HepG2 (cell line): ENCODE data around the gene MACROD2. TPM values are rescaled to one million over a fixed set of nuclear protein-coding genes. Genes with fewer than 3 reads are reported as not detected.

Experiments used
- ATAC-seq: fragments of 200-7000 bp; cut with Tn5 transposase; 3 replicates; pipeline ENCODE4 v1.9.1; 2020; ENCODE audit warnings: mild to moderate bottlenecking, moderate library complexity
- BruUV-seq: library from RNA; stranded (reverse); fragments of 400-500 nt; replicated peaks from 2 replicates; lab custom pipeline; 2021; lab: Mats Ljungman, UMichigan
- CTCF ChIA-PET: fragments of 300-600 bp; formaldehyde crosslinking; extraction: SDS; loops from one replicate; lab custom pipeline; 2021; ENCODE audit warnings: low total read pairs, inconsistent platforms, low intra/inter-chr PET ratio; lab: Yijun Ruan, JAX
- POLR2A ChIA-PET: fragments of 350-600 bp; sonication (Branson Sonifier 250); formaldehyde crosslinking; loops from one replicate; lab custom pipeline; 2020; ENCODE audit warnings: antibody characterized with exemption, inconsistent platforms; lab: Yijun Ruan, JAX
- DNase-seq: peaks from one replicate; pipeline ENCODE4 v3.0.0-alpha.2; 2015; ENCODE audit warnings: low spot score
- FAIRE-seq: peaks from 3 replicates; lab custom pipeline; 2011; peaks lifted over from hg19 to GRCh38; lab: Jason Lieb, UNC
- H2AFZ ChIP-seq: one replicate; pipeline ENCODE4 v1.6.1; 2011; ENCODE audit warnings: low read length, inconsistent platforms
- H3K27ac ChIP-seq: fragments of 300-600 bp; 3 replicates; pipeline ENCODE4 v1.8.0; 2011; ENCODE audit warnings: mixed run types, mild to moderate bottlenecking, mixed read lengths, low read length, inconsistent platforms; ENCODE audit not compliant: insufficient read depth; ENCODE audit errors: extremely low read length
- H3K27me3 ChIP-seq, 2 experiments: fragments of 200-600 bp in 1 of 2; 2 replicates in 1 of 2; 3 replicates in 1 of 2; pipeline versions ENCODE4 v1.6.0 to v1.8.0; 2011; ENCODE audit warnings: low read length in 2 of 2, mild to moderate bottlenecking in 2 of 2, moderate library complexity in 2 of 2, inconsistent platforms in 1 of 2; ENCODE audit not compliant: insufficient read depth in 2 of 2, control insufficient read depth in 1 of 2
- H3K36me3 ChIP-seq, 2 experiments: fragments of 200-600 bp in 1 of 2; replicated peaks in 1 of 2; 2 replicates in 1 of 2; 3 replicates in 1 of 2; pipeline versions ENCODE4 v1.5.1 to v1.8.0; 2011; ENCODE audit warnings: low read length in 2 of 2, inconsistent platforms in 1 of 2; ENCODE audit not compliant: insufficient read depth in 2 of 2, control insufficient read depth in 1 of 2
- H3K4me1 ChIP-seq: 2 replicates; pipeline ENCODE4 v1.5.1; 2012; ENCODE audit warnings: low read length, inconsistent platforms; ENCODE audit not compliant: insufficient read depth
- H3K4me2 ChIP-seq: 2 replicates; pipeline ENCODE4 v1.6.0; 2011; ENCODE audit warnings: low read depth, low read length, inconsistent platforms
- H3K4me3 ChIP-seq, 3 experiments: fragments of 200-600 bp in 1 of 3; sonication (generic), shearing (Covaris generic) in 1 of 3; replicated peaks in 1 of 3; 2 replicates each; pipeline ENCODE4 v1.5.1; 2011 to 2016; ENCODE audit warnings: low read length in 3 of 3, inconsistent platforms in 2 of 3, low read depth in 2 of 3, mild to moderate bottlenecking in 2 of 3, control low read depth in 1 of 3, mixed read lengths in 1 of 3; ENCODE audit not compliant: insufficient read depth in 1 of 3
- H3K79me2 ChIP-seq: one replicate; pipeline ENCODE4 v1.6.1; 2011; ENCODE audit warnings: low read length, inconsistent platforms; ENCODE audit not compliant: insufficient read depth
- H3K9ac ChIP-seq: 2 replicates; pipeline ENCODE4 v1.6.0; 2011; ENCODE audit warnings: mild to moderate bottlenecking, low read depth, low read length, inconsistent platforms; ENCODE audit not compliant: insufficient read depth
- H3K9me3 ChIP-seq: 2 replicates; pipeline ENCODE4 v1.5.1; 2012; ENCODE audit warnings: mild to moderate bottlenecking, low read length
- H4K20me1 ChIP-seq: 2 replicates; pipeline ENCODE4 v1.6.0; 2011; ENCODE audit warnings: inconsistent platforms, mild to moderate bottlenecking, low read length, moderate library complexity; ENCODE audit not compliant: insufficient read depth
- CAMTA2 ChIP-seq: sonication (generic); formaldehyde crosslinking; IDR thresholded peaks from 2 replicates; pipeline ENCODE4 v1.4.0; 2020; ENCODE audit warnings: mild to moderate bottlenecking, missing genetic modification reagents, borderline replicate concordance
- CREB1 ChIP-seq, 2 experiments: fragments of 450-650 bp in 1 of 2; IDR thresholded peaks; 2 replicates each; pipeline ENCODE4 v1.6.1; 2016 to 2017; ENCODE audit warnings: control low read depth in 1 of 2, mild to moderate bottlenecking in 1 of 2, missing compliant biosample characterization in 1 of 2, missing genetic modification characterization in 1 of 2
- DR1 ChIP-seq: sonication (generic); formaldehyde crosslinking; IDR thresholded peaks from 2 replicates; pipeline ENCODE4 v1.8.0; 2021; ENCODE audit warnings: mild to moderate bottlenecking, missing genetic modification reagents, inconsistent platforms
- E2F1 ChIP-seq: sonication (generic); formaldehyde crosslinking; IDR thresholded peaks from 2 replicates; pipeline ENCODE4 v1.5.0; 2020; ENCODE audit warnings: missing genetic modification reagents
- FOXJ3 ChIP-seq: sonication (generic); formaldehyde crosslinking; IDR thresholded peaks from 2 replicates; pipeline ENCODE4 v1.4.0; 2020; ENCODE audit warnings: missing genetic modification reagents, mild to moderate bottlenecking, borderline replicate concordance
- ISX ChIP-seq: sonication (generic); formaldehyde crosslinking; conservative IDR thresholded peaks from 2 replicates; pipeline ENCODE4 v1.5.0; 2020; ENCODE audit warnings: missing genetic modification reagents
- PPARG ChIP-seq: conservative IDR thresholded peaks from 2 replicates; pipeline ENCODE4 v1.6.1; 2016; ENCODE audit warnings: missing biosample characterization, missing genetic modification reagents
- PRPF4 ChIP-seq: fragments of 200-400 bp; formaldehyde crosslinking; IDR thresholded peaks from 2 replicates; pipeline ENCODE4 v1.6.1; 2016; ENCODE audit warnings: low read length, low read depth; ENCODE audit not compliant: poor library complexity, severe bottlenecking
- SALL1 ChIP-seq: sonication (generic); formaldehyde crosslinking; IDR thresholded peaks from 2 replicates; pipeline ENCODE4 v1.8.0; 2022; ENCODE audit warnings: mild to moderate bottlenecking, missing genetic modification reagents
- SPEN ChIP-seq: sonication (generic); formaldehyde crosslinking; IDR thresholded peaks from 2 replicates; pipeline ENCODE4 v1.5.1; 2020; ENCODE audit warnings: low read depth, mild to moderate bottlenecking, missing genetic modification reagents
- TMF1 ChIP-seq: sonication (generic); formaldehyde crosslinking; IDR thresholded peaks from 2 replicates; pipeline ENCODE4 v1.8.1; 2022; ENCODE audit warnings: low read depth, missing genetic modification reagents
- ZFX ChIP-seq: sonication (generic); formaldehyde crosslinking; IDR thresholded peaks from 2 replicates; pipeline ENCODE4 v1.4.0; 2020; ENCODE audit warnings: mild to moderate bottlenecking, low read depth, missing genetic modification reagents, moderate library complexity
- ZNF230 ChIP-seq: sonication (generic); formaldehyde crosslinking; IDR thresholded peaks from 2 replicates; pipeline ENCODE4 v1.4.0; 2020; ENCODE audit warnings: mild to moderate bottlenecking, missing genetic modification reagents
- ZNF451 ChIP-seq: sonication (generic); formaldehyde crosslinking; IDR thresholded peaks from 2 replicates; pipeline ENCODE4 v1.5.0; 2020; ENCODE audit warnings: mild to moderate bottlenecking, missing genetic modification reagents
- ZNF503 ChIP-seq: sonication (generic); formaldehyde crosslinking; IDR thresholded peaks from 2 replicates; pipeline ENCODE4 v1.4.0; 2020; ENCODE audit warnings: missing genetic modification reagents
- ZNF781 ChIP-seq: sonication (generic); formaldehyde crosslinking; IDR thresholded peaks from 2 replicates; pipeline ENCODE4 v1.5.1; 2020; ENCODE audit warnings: borderline replicate concordance, mild to moderate bottlenecking, missing genetic modification reagents; ENCODE audit errors: not compliant biosample characterization
- WGBS: methylation state at CpG from one replicate; pipeline ENCODE4 v1.1.6; 2017; ENCODE audit warnings: low lambda C conversion rate; 5-methylcytosine and 5-hydroxymethylcytosine counted together
- in situ Hi-C: cut with HindIII; loops from 2 replicates; pipeline ENCODE4 v1.10.0; 2017; ENCODE audit warnings: low pct_unique_long_range_greater_than_20kb; ENCODE audit not compliant: extremely low pct_ligation_motif_present
- intact Hi-C: fragments of 100-400 bp; cut with micrococcal nuclease; formaldehyde crosslinking; loops from one replicate; pipeline ENCODE4 v1.10.0; 2022; ENCODE audit not compliant: unreplicated experiment
- polyA plus RNA-seq, 8 experiments: library from polyadenylated mRNA; depleted of rRNA in 3 of 8; stranded (reverse) in 7 of 8; unstranded in 1 of 8; fragments of >200 nt; fragmentation: Illumina TruSeq in 4 of 8; extraction: Trizol in 4 of 8; gene quantifications; 2 replicates each; pipeline versions ENCODE4 v1.2.1 to v1.2.3, GENCODE V29; 2011 to 2016; ENCODE audit warnings: low read depth in 4 of 8, missing spikeins in 1 of 8, mixed read lengths in 1 of 8; ENCODE audit not compliant: insufficient read depth in 1 of 8
- total RNA-seq, 5 experiments: library from RNA; depleted of rRNA; stranded (reverse); fragments of >200 nt; fragmentation: Illumina TruSeq; extraction: Trizol; gene quantifications; 2 replicates each; pipeline ENCODE4 v1.2.3, GENCODE V29; 2016; ENCODE audit warnings: low read depth in 1 of 5

The MACROD2 gene
- total and polyA plus RNA-seq, 2 of the 13 experiments (the other 11 are each of a cell fraction or from before 2014, with no cell fraction given): 0.13 to 0.51 TPM

- TF ChIP-seq E2F1 (CRISPR knock-in tag) (no peak), PPARG (CRISPR knock-in tag) (no peak)
These were observed 454.9 kb downstream of the MACROD2 start (continued) for GRCh38 chr20:14450256-14450655.

- intact Hi-C loops: no loop called here
- Histone ChIP-seq H3K4me1 (no peaks in the 10 kb centered on the region), H3K36me3 (no peaks in the 10 kb centered on the region), H3K9me3 (no peaks in the 10 kb centered on the region), H2AFZ (no peak overlapping the region), H4K20me1 (no peaks in the 10 kb centered on the region), H3K4me2 (no peak overlapping the region), H3K9ac (no peak overlapping the region), H3K4me3 (no peak overlapping the region), H3K27me3 (no peaks in the 10 kb centered on the region), H3K27ac (no peak overlapping the region), H3K79me2 (no peaks in the 10 kb centered on the region)
- no TSS peak for BruUV-seq
- in situ Hi-C loops: no loop called here
- TF ChIP-seq ZNF230 (CRISPR knock-in tag) (no peak), PRPF4 (no peak), CREB1 (IDR thresholded peaks at IDR 0.05) (no peak), CREB1 (CRISPR knock-in tag; IDR thresholded peaks at IDR 0.05) (no peak), DR1 (no peak)
- FAIRE-seq (no peak), ATAC-seq (no peak), DNase-seq (no peak)
- 71% methylated on average over 4 of the region's 4 CpGs for WGBS
- ChIA-PET CTCF (no interaction called here), POLR2A (no interaction called here)
These were observed 456.1 kb downstream of the MACROD2 start for GRCh38 chr20:14451458-14451857.

DNA sequence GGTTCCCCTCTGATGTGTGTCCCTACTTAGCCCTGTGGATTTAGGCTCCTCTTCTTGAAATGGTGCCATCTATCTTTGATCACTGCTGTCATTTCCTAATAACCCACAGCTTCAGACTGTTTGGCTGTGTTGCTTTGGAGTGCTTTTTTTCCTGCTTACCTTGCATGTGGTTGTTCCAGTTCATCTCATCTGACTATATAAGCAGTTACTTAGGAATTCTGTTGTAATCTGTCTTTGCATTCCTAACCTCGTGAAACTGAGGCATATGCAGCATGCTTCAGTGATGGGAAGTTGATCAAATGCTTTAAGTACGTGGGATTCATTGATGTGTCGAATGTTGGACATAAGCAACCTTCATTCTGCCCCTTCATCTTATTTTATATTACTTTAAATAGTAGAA lies 457.9 kb downstream of the MACROD2 start:
- no peaks in the 10 kb centered on the region for H3K4me1 ChIP-seq
- H4K20me1 ChIP-seq: no peaks in the 10 kb centered on the region
- 2% methylated on average over 3 of the region's 3 CpGs for WGBS
- BruUV-seq: no TSS peak
- no peaks in the 10 kb centered on the region for H3K9me3 ChIP-seq
- no peaks in the 10 kb centered on the region for H3K36me3 ChIP-seq
- no peak overlapping the region for H3K4me2 ChIP-seq
- H3K27me3 ChIP-seq: no peaks in the 10 kb centered on the region
- no peak for ATAC-seq
- no peak overlapping the region for H3K27ac ChIP-seq
- FAIRE-seq: no peak
- H3K9ac ChIP-seq: no peak overlapping the region
- intact Hi-C loops: no loop called here
- in situ Hi-C loops: no loop called here
- ChIA-PET CTCF (no interaction called here), POLR2A (no interaction called here)
- no peaks in the 10 kb centered on the region for H3K79me2 ChIP-seq
- DNase-seq: no peak
- H2AFZ ChIP-seq: no peak overlapping the region
- H3K4me3 ChIP-seq: no peak overlapping the region
- TF ChIP-seq SPEN (CRISPR knock-in tag) (no peak), ZFX (CRISPR knock-in tag) (no peak), TMF1 (no peak), ISX (CRISPR knock-in tag) (no peak), ZNF503 (CRISPR knock-in tag) (no peak), CAMTA2 (CRISPR knock-in tag) (no peak), ZNF781 (CRISPR knock-in tag) (no peak), FOXJ3 (CRISPR knock-in tag) (no peak), ZNF451 (CRISPR knock-in tag) (no peak), SALL1 (CRISPR knock-in tag) (no peak)
